HG02938 (cell line): ENCODE results near the gene ARL15.

ENCODE experiments used
- ATAC-seq: cut with Tn5 transposase; IDR thresholded peaks from one replicate; pipeline ENCODE4 v1.9.1; 2021; ENCODE audit warnings: mild to moderate bottlenecking, moderate library complexity; ENCODE audit not compliant: unreplicated experiment

ARL15 gene

DNA sequence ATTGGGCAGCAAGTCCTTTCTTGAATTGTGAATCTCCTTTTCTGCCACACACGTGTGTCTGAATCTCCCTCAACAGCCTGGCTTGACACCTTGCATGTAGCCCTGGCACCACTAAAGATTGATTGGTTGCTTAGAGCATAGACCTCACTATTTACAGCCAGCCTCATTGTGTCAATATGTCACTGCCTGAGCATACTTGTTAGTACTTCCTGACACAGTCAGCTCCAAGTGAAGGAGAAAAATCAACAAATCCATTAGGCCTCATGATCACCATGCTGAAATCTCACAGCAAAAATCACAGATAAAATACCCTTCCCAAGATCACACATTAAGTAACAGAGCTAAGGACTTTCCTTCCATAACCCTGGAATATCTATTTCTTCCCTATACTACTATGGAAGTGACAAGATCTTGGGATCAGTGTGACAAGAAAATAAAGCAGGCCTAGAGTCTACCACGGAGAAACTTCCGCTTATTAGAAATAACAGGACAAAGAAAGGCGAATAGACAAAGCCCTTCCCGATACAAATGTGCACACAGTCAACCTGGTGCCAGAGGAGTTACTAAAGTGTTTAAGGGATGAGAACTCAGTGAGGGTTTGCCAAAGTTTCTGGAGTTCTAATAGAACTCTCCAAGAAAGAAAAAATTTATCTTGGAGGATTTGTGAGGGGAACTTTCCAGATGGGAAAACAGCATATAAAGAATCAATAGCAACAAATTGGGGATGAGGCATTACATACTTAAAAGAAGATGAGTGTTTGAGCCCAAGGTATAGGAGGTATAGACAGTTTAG, 5.6 kb upstream of the ARL15 start:
- ATAC-seq = no peak

DNA sequence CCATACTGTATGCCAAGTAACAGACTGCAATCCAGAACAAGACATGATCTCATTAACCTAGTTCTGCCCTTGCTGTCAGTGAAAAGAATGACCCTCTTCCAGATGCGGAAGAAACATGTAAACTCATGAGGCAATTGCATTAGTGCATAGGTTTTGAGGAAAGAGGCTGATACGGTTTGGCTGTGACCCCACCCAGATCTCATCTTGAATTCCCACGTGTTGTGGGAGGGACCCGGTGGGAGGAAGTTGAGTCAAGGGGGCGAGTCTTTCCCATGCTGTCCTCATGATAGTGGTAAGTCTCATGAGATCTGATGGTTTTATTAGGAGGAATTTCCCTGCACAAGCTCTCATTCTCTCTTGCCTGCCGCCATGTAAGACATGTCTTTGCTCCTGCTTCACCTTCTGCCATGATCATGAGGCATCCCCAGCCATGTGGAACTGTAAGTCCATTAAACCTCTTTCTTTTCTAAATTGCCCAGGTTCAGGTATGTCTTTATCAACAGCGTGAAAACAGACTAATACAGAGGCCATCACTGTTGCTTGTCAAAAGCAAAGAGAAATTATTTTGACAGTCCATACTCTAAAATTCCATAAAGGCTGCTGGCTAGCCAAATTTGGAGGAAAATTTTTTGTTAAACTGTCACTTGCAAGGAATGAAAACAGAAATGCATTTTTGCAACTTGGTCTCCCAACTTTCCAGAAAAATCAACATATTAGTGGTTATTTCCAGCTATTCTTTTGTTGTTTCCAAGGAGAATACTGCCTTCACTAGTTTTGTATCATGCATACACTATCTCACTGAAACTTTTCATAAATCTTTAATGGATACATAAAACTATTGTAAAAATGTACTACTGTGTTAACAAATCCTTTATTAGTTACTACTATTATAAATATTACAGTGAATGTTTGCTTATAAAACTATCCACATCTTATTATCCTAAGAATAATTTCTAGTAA, 3.2 kb upstream of the ARL15 start:
- ATAC-seq = no peak

DNA sequence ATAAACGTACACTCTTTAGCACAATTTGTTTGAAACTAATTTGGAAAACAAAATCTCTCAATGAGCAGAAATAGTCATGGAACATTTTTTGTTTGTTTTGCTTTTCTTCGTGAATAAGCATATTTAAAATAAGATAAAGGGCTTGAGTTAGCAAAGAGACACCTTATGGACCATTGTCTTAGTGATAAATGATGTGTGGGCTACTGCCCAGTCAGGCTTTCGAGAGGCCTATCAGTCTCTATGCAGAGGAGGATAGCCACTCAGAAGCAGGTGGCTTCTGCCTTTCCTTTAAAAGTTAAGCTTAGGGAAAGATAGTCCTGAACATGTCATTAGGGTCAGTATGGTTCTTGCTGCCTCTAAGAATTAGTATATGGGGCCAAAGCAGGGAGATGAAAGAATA, 2.1 kb upstream of the ARL15 start:
- no peak for ATAC-seq

DNA sequence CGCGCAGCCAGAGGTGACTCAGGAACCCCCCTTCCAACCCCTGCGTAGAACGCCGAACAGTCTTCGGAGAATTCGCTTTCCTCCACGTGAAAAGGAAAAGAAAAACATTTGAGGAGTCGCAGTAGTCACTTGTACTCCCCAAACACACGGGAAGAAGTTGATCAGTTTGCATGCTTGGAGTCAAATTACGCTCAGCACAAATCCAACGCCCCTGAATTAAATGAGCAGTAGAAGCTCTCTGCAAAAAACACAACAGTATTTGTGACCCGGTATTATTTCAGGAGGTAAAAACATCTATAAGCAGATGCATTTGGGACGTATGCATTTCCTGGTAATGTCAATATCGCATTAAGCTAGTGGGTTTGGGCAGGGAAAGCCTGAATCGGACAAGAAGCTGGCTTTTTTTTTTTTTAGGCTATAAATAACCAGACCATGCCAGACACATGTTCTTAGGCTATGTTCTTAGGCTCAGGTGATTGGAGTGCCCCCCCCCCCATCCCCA, 854 bp upstream of the ARL15 start:
- ATAC-seq = no peak

DNA sequence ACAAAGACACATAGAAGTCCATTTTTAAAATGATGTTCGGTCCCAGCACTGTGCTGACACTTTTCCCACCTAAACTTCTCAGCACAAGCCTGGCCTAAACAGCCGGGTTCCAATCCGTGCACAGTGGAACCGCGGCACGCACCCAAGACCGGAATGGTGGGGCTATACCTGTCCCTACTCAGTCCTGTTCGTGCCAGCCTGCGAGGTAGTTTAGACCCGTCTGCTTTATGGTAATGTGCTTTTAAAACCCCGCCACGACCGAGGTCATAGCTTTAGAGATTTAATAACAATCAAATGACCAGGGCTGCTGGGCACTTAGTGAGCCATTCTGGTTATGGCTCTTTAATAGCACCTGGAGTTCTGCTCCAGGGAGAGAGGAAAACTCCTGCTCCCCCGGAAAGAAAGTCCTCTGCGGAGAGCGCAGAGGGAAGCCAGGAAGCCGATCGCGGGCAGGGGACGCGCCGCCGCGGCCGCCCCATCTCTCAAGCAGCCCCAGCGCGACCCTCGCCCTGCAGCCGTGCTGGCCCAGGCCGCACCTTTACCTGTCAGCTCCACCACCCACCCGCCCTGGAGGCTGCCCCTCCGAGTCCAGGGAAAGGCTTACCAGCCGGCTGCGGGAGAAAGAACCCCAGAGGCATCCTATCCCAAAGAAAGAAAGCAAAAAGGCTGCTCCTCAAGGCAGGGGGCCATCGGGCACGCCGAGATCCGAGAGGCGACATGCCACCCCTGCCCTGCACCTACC, 511 bp downstream of the ARL15 start:
- ATAC-seq = peak; percentile 14

DNA sequence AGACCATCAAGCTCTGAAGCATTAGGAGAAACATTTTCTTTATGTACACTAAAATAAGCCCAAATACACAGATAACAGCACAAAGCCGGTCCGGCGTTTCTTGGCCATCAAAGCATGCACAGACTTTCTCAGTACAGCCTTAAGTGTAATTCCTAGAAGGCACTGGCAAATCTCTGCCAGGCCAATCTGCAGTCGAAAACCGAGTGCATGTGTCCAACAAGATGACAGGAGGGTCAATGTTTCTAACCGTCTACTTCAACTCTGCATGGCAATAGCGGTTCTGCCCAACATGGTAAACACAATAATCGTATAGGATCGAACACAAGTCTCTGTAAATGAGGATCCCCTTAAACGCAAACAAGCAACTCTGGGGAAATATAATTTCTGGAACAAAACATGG, 1.1 kb downstream of the ARL15 start:
- ATAC-seq = no peak

DNA sequence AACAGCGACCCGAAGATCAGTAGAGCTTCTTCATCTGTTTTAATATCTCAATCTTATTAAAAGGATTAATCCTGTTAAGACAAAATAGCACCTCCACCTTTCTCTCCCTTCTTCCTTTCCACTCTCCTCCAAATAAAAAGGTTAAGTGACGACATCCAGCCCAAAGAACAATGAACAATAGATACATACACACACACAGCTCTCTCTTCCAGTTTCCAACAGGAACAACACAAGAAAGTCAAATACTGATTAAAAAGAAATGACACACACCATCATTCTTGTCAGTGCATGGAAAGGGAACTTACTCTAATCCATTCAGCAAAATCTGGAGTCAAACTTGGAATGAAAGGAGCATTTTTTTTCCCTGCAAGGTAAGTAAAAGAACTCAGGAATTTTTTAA, 2.8 kb downstream of the ARL15 start:
- no peak for ATAC-seq

DNA sequence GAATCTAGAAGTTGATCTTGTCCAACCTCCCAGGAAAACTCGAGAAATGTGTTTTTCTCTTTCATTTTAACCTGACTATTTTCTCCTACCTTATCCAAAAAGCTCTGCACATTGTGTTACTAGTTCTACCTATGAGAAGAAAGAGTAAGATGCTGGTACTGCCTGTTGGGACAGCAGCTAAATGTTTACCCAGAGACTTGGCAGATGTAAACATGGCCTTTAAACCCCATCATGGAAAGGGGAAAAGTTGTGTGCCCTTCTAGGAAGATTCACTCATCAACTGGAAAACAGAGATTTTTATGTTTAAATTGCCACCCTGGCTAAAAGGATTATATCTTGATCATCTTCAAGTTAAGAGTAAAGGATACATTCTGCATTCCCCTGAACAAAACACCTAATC, 3.5 kb downstream of the ARL15 start:
- no peak for ATAC-seq

DNA sequence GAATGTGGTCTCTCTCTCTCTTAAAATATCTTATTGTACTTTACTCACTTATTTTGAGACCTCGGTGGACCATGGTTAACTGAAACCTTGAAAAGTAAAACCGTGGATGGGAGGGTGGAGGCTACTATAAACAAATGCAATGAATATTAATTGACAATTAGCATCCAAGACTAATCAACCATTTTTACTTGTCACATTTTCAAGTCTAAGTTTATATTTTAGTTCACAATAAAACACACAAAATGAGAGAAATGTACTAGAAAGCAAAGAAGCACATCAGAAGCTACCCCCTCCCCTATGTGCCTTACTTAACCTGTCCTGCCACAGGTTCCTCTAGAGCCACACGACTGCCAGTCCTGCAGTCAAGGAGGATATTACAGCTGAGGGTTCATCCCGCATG, 4.6 kb downstream of the ARL15 start:
- no peak for ATAC-seq

DNA sequence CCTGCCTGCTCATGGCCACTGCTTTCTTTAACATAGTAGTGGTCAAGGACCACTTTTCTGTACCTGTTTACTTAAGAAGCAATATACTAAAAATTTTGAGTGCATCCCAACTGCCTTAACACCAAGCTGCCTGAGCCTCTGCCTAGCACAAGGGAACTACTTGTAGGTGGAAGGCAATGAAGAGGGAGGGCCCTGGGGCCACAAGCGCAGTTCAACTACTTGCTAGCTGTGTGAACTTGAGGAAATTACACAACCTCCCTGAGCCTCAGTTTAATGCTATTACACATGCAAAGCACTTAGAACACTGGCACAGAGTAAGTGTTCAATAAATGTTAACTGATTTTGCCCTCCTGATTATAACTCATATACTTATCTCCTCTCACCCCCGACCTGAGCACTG, 6.3 kb downstream of the ARL15 start:
- no peak for ATAC-seq

DNA sequence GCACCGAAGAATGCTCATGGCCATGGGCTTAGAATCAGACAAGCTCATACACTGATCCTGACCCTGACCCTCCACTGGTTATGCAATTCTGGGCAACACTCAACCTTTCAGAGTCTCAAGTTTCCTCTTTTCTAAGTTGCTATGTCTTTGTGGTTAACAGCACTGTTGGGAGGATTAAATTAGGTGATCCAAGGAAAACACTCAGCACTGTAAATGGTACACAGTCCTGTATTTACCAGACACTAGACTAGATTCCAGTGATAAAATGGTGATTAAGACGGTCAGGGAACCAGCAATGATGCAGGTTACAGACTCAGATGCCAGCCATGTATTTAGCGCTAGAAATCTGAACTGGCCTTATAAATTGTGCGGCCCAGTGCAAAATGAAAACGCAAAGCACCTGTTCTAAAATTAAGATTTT, 8.1 kb downstream of the ARL15 start:
- ATAC-seq = no peak

DNA sequence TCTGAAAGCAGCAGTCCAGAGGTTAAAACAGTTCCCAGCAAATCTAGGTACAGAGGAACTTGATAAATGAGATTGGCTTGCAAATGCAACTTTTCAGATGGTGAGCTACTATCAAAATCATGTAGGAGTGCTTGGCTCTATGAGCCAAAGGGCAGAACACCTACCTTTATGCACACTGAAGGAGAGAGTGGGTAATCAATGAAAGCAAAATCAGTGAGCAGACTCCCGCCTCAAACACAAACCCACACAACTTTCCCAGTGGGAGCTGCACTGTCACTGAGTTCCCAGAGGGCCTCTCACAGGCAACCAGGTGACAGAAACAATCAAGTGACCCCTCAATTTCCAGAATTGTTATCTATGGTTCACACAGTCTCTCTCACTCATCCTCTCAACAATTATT, 8.5 kb downstream of the ARL15 start:
- ATAC-seq = no peak

DNA sequence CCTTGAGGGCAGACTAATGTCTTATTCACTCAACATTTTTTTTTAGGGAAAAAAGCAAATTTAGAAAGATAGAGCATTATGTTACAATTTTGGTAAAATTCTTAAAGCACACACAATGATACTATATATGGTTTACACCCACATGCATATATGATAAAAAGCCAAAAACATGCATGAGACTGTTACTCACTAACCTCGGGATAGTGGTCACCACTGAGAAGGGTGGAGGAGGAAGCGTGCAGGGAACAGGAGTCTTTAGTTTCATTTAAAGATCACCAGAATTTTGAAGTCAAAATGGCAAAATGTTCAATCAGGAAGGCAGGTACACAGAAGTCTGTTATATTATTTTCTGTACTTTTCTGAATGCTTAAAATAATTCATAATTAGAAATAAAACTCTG, 9.2 kb downstream of the ARL15 start:
- ATAC-seq = no peak

DNA sequence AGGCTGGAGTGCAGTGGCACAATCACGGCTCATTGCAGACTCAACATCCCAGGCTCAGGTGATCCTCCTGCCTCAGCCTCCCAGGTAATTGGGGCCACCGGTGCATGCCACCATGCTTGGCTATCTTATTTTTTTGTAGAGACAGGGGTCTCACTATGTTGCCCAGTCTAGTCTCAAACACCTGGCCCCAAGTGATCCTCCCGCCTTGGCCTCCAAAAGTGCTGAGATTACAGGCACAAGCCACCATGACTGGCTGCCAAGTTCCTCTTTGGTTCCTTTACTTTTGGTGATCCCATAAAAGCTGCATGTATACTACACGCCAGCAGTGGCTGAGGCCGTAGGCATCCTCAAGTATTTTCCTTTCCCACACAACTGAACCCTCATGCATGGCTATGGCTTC, 11.4 kb downstream of the ARL15 start:
- no peak for ATAC-seq

DNA sequence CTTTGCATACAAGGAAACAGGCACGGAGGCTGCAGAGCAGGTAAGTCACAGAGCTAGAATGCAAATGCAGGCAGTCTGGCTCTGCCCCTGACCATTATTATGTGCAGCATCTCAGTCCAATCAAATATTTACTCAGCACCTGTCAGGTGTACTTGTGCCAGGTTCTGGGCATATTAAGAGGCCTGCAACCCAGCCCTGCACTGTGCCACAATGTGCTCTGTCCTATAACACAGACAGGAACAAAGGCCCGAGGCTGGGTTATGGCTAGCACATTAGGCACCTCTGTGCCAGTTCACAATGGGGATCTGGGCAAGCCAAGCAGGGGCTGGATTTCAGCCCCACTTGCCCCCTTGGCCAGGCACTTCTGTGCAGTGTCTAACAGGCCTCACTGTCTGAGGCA, 14.0 kb downstream of the ARL15 start:
- no peak for ATAC-seq

DNA sequence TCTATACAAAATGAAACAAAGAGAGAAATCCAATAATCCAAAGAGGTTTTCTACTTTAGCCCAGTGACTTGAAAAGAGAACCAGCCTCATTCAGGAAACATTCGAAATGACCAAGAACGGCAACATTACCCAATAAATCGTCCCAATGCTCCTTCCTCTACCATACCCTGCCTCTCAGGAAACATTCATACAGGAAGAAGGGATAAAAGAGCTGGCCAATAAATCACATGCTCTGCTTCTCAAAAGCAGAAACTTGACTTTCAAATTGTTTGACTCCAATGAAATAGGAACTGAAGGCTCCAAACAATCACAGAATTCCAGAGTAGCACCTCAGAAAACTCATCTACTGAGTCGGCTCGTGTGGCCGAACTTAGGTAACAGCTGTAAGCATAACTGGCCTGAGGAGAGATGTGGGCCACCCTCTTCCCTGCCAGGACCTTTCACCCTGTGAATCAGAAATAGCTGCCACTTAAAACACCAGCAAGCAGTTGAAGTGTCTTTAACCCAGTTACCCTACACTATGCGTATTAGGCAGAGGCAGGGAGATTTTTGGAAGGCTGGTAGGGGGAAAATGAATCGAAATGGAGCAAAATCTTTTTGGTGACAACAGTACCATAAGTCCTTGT, 14.6 kb downstream of the ARL15 start:
- ATAC-seq = no peak

DNA sequence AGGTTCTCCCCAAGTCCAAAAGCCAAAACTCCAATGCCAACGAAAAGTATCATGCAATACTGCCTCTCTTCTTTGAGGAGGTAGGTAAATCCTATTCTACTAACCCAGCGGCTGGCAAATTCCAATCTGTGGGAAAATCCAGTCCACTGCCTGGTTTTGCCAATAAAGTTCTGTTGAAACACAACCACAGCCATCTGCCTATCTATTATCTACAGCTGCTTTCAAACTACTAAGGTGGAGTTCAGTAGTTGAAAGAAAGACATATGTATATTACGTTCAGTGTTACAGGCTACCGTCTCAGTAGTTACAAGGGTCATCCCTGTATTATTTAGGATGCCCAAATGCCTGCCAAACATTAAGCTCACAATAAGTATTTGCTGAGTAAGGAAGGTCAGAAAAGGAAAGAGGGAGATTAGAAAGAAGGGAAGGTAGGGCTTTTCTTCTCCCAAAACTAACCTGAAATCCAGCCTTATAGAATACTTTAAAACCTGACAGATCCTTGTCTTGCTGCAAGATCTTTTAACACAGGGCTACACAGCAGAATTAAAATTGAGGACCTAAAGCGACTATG, 16.2 kb downstream of the ARL15 start:
- ATAC-seq = no peak

DNA sequence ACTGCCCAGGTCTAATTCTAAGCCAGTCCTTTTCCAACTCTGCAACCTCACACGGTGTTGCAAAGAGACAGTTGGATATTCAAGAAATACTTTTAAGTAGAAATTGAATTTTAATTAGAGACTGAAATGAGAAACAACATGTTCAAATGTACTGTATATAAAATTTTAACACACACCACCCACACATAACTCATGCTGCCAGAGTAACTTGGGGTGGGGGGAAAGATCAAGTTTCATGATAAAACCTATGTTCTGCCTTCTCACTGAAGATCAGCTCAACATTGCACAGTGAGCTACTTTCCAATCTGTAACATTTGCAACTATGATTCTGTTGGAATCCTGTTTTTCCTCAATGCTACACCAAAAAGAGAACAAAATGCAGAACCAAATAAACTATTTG, 17.5 kb downstream of the ARL15 start:
- ATAC-seq = no peak

DNA sequence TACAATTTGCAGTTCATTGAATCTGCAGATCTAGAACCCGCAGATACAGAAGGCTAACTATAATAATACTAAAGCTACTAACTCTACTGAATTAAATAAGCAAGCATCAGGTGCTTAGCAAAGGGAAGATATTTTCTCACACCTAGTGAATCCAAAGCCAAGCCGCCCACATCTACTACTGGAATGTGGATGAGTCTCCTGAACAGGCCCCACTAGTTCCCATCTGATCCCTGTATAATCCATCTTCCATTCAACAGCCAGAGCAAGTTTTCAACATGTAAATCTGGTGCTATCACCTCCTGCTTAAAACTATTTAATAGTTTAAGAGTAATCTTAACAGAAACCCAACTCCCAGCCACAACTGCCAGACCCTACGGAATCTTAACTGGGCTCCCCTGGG, 18.9 kb downstream of the ARL15 start:
- ATAC-seq = no peak

DNA sequence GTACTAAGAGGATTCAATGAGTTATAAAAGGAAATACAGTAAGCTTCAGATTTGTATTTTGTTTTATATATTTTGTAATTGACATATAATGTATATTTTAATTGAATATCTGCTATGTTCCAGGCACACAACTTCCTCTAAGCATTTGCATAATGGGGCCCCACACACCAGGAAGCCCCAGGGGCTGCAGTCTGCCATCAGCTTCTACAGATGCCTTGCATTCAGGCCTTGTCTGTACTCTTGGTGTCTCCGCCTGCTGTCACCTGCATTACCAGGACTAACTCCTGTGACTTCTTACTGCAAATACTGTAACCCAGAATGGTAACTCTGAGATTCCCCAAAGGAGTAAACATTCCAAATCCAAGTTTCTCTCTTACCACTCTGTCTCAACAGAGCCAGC, 20.6 kb downstream of the ARL15 start:
- ATAC-seq = no peak
